T1000 (cell line): ENCODE measurements around the gene CHRNA3.

Experiments
- DNase-seq: peaks from one replicate; lab custom pipeline; 2025; ENCODE audit warnings: mixed read lengths; lab: John Stamatoyannopoulos, UW

The CHRNA3 gene

GRCh38 chr15:78620527-78621421 lies at the start of gene CHRNA3:
Gene CHRNA3, minus strand, starts transcription at chr15:78620996. Its CDS starts 202 bp downstream, at chr15:78620794.
- no peak for DNase-seq

GRCh38 chr15:78668987-78669386 lies 48.2 kb upstream of the CHRNA3 start:
- DNase-seq = no peak

- DNase-seq = no peak
These were observed 46.9 kb upstream of the CHRNA3 start for GRCh38 chr15:78667578-78668236.

GRCh38 chr15:78666010-78666409 lies 45.2 kb upstream of the CHRNA3 start:
- DNase-seq = no peak

GRCh38 chr15:78663703-78664102 lies 42.9 kb upstream of the CHRNA3 start:
- no peak for DNase-seq

GRCh38 chr15:78662028-78662427 lies 41.2 kb upstream of the CHRNA3 start:
- no peak for DNase-seq

- no peak for DNase-seq
These were observed 40.2 kb upstream of the CHRNA3 start for GRCh38 chr15:78661001-78661400.

GRCh38 chr15:78660584-78660983 lies 39.8 kb upstream of the CHRNA3 start:
- no peak for DNase-seq

- DNase-seq = no peak
These were observed 38.0 kb upstream of the CHRNA3 start for GRCh38 chr15:78658823-78659222.

- no peak for DNase-seq
These were observed 33.5 kb upstream of the CHRNA3 start for GRCh38 chr15:78654272-78654671.

- DNase-seq = no peak
These were observed 31.3 kb upstream of the CHRNA3 start for GRCh38 chr15:78651930-78652615.

- no peak for DNase-seq
These were observed 30.2 kb upstream of the CHRNA3 start for GRCh38 chr15:78651007-78651406.

- no peak for DNase-seq
These were observed 29.2 kb upstream of the CHRNA3 start for GRCh38 chr15:78650022-78650421.

- no peak for DNase-seq
These were observed 24.2 kb upstream of the CHRNA3 start for GRCh38 chr15:78645009-78645408.

GRCh38 chr15:78642331-78642730 lies 21.5 kb upstream of the CHRNA3 start:
- no peak for DNase-seq

- DNase-seq = no peak
These were observed 21.0 kb upstream of the CHRNA3 start for GRCh38 chr15:78641749-78642275.

- no peak for DNase-seq
These were observed 20.4 kb upstream of the CHRNA3 start, which contains the start of gene CHRNB4 for GRCh38 chr15:78641102-78641748. Gene CHRNB4, minus strand, starts transcription at chr15:78641210. Its CDS starts 77 bp downstream, at chr15:78641133.

GRCh38 chr15:78640527-78641101 lies 19.8 kb upstream of the CHRNA3 start:
- no peak for DNase-seq

GRCh38 chr15:78638658-78639314 lies 18.0 kb upstream of the CHRNA3 start:
- DNase-seq = no peak

- DNase-seq = no peak
These were observed 17.1 kb upstream of the CHRNA3 start for GRCh38 chr15:78637776-78638435.
